GM12865 (cell line): Measurements from ENCODE around the gene SKOR1.

ENCODE experiments used
- DNase-seq: peaks from one replicate; pipeline ENCODE4 v3.0.0; 2010; ENCODE audit warnings: low read depth
- H3K4me3 ChIP-seq: 2 replicates; pipeline ENCODE4 v1.5.1; 2011; ENCODE audit warnings: mild to moderate bottlenecking, low read depth, low read length, control low read depth
- CTCF ChIP-seq: IDR thresholded peaks from 2 replicates; pipeline ENCODE4 v1.5.1; 2011; ENCODE audit warnings: low read length, control low read depth, low read depth, inconsistent platforms; ENCODE audit not compliant: insufficient read depth; ENCODE audit errors: missing control alignments

SKOR1 gene

GRCh38 chr15:67836955-67837354, 11.6 kb downstream of the SKOR1 start:
- no peak for DNase-seq
- H3K4me3 ChIP-seq, result no peak overlapping the region
- no peak for TF ChIP-seq CTCF

GRCh38 chr15:67838789-67839332, 13.6 kb downstream of the SKOR1 start:
- no peak overlapping the region for H3K4me3 ChIP-seq
- TF ChIP-seq CTCF, result no peak
- DNase-seq, result no peak

- TF ChIP-seq CTCF, result no peak
- no peak for DNase-seq
Observed at GRCh38 chr15:67839499-67839928, 14.2 kb downstream of the SKOR1 start.

DNA sequence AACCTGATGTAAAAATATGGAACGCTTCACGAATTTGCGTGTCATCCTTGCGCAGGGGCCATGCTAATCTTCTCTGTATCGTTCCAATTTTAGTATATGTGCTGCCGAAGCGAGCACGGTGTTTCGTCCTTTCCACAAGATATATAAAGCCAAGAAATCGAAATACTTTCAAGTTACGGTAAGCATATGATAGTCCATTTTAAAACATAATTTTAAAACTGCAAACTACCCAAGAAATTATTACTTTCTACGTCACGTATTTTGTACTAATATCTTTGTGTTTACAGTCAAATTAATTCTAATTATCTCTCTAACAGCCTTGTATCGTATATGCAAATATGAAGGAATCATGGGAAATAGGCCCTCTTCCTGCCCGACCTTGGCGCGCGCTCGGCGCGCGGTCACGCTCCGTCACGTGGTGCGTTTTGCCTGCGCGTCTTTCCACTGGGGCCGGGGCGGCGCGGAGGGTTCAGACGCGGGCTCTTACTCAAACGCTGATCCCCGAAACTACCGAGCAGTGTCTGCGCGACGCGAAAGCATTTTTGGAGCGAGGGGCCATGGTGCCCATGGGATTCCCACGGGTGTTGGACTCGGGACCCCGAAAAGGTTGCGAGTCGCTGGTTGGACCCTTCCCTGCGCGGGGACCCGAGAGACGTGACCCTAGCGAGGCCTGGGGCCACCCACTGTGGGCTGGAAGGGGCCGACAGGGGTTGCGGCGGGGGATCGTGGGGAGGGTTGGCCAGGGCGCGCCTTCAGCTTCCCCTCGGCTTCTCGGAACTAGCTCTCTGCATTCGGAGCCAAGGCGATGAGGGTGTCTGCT, 14.8 kb downstream of the SKOR1 start, which contains the start of gene RNU6-1:
RNU6-1 (minus strand) TSS at position 117 of the 820 bp plus-strand sequence.
- no peak for TF ChIP-seq CTCF
- H3K4me3 ChIP-seq, result peak within 1 kb of the TSS; percentile 88
- peak; percentile 97 for DNase-seq

More at GRCh38 chr15:67839499-67839928, 14.2 kb downstream of the SKOR1 start:
- peak overlapping the region; percentile 88 for H3K4me3 ChIP-seq

DNA sequence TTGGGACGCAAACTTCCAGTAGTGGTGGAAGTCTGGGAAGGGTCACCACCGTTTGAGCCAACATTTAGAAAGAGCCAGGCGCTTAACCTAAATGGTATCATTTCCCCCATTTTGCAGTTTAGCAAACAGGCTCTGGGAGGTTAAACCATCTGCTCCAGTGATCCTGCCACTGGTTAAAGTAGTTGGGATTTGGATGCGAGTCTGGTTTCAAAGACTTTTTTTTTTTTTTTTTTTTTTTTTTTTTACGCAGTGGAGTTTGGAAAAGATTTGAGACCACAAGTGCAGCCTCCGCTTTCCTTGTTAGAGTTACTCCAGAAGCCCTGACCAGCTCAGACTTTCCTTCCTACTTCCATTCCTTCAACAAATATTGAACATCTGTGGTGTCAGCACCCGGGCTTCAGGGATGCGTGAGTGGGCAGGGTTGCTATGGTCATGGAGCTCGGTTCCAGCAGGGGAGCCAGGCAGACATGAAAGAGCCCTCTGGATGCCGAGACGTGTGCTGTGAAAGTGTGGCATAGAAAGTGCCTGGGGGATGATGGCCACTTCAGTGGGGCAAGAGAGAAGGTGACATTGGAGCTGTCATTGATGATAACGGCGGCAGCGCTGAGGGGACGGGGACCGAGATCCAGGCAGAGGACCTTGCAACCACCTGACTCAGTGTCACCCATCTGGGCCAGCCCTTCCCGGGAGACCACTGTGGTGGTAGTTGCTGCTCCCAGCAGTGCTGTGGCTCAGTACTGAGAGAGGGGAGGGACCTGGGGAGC, 15.6 kb downstream of the SKOR1 start:
- peak; percentile 50 for DNase-seq
- peak overlapping the region; percentile 88 for H3K4me3 ChIP-seq
- TF ChIP-seq CTCF, result no peak

DNA sequence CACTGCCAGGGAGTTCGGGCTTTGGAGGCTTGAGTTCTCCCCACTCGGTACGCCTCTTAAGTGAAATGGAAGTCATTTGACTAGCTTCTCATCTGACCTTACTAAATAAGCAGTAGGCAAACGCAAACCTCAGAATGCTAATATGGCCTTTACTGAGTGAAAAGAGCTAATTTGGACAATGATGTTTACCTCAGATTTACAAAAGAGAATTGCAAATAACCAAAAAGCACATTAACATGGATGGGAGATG, 16.1 kb downstream of the SKOR1 start:
- TF ChIP-seq CTCF, result no peak
- DNase-seq, result no peak
- peak overlapping the region; percentile 88 for H3K4me3 ChIP-seq
